Nephron progenitor cell (in vitro differentiated cells): ENCODE measurements around the gene JARID2.

Source experiments
- DNase-seq: peaks from one replicate; pipeline ENCODE4 v3.0.0; 2021
- H3K27ac Mint-ChIP-seq: 2 replicates; pipeline ENCODE4 v1.8.0; 2021; ENCODE audit warnings: mild to moderate bottlenecking, moderate library complexity, mixed read lengths
- H3K27me3 Mint-ChIP-seq: 2 replicates; pipeline ENCODE4 v1.8.0; 2021; ENCODE audit warnings: mild to moderate bottlenecking, low read depth, mixed read lengths; ENCODE audit not compliant: poor library complexity
- H3K36me3 Mint-ChIP-seq: 2 replicates; pipeline ENCODE4 v1.8.0; 2021; ENCODE audit warnings: low read depth, mixed read lengths
- H3K4me1 Mint-ChIP-seq: 2 replicates; pipeline ENCODE4 v1.8.0; 2021; ENCODE audit warnings: mixed read lengths
- H3K4me3 Mint-ChIP-seq: 2 replicates; pipeline ENCODE4 v1.8.0; 2021; ENCODE audit warnings: mild to moderate bottlenecking, moderate library complexity, mixed read lengths
- H3K9me3 Mint-ChIP-seq: 2 replicates; pipeline ENCODE4 v1.8.0; 2021; ENCODE audit warnings: mild to moderate bottlenecking, moderate library complexity, mixed read lengths
- TF ChIP-seq, protein P1 (sequence below): fragments of 200-600 bp; sonication (generic); IDR thresholded peaks from 2 replicates; pipeline ENCODE4 v1.5.0; 2021; ENCODE audit warnings: antibody characterized with exemption

JARID2 gene

GRCh38 chr6:15513131-15513771, 267.4 kb downstream of the JARID2 start:
- Mint-ChIP-seq H3K27me3 (no peaks in the 10 kb centered on the region), H3K9me3 (no peaks in the 10 kb centered on the region), H3K4me1 (peaks cover 48% of the 10 kb centered on the region), H3K27ac (peak overlapping the region; percentile 93), H3K36me3 (peaks cover 77% of the 10 kb centered on the region), H3K4me3 (no peak overlapping the region)
- TF ChIP-seq, protein P1, sequence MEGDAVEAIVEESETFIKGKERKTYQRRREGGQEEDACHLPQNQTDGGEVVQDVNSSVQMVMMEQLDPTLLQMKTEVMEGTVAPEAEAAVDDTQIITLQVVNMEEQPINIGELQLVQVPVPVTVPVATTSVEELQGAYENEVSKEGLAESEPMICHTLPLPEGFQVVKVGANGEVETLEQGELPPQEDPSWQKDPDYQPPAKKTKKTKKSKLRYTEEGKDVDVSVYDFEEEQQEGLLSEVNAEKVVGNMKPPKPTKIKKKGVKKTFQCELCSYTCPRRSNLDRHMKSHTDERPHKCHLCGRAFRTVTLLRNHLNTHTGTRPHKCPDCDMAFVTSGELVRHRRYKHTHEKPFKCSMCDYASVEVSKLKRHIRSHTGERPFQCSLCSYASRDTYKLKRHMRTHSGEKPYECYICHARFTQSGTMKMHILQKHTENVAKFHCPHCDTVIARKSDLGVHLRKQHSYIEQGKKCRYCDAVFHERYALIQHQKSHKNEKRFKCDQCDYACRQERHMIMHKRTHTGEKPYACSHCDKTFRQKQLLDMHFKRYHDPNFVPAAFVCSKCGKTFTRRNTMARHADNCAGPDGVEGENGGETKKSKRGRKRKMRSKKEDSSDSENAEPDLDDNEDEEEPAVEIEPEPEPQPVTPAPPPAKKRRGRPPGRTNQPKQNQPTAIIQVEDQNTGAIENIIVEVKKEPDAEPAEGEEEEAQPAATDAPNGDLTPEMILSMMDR, result no peak
- DNase-seq, result no peak

GRCh38 chr6:15513801-15514711, 268.2 kb downstream of the JARID2 start:
- H3K36me3 Mint-ChIP-seq, result peaks cover 77% of the 10 kb centered on the region
- peaks cover 40% of the 10 kb centered on the region for H3K4me1 Mint-ChIP-seq

GRCh38 chr6:15515226-15515625, 269.4 kb downstream of the JARID2 start:
- no peak for DNase-seq
- no peaks in the 10 kb centered on the region for H3K9me3 Mint-ChIP-seq
- no peak overlapping the region for H3K4me3 Mint-ChIP-seq
- peaks cover 82% of the 10 kb centered on the region for H3K36me3 Mint-ChIP-seq
- H3K4me1 Mint-ChIP-seq, result peaks cover 31% of the 10 kb centered on the region
- H3K27me3 Mint-ChIP-seq, result no peaks in the 10 kb centered on the region
- H3K27ac Mint-ChIP-seq, result no peak overlapping the region
- TF ChIP-seq, protein P1, result no peak

More at GRCh38 chr6:15513801-15514711, 268.2 kb downstream of the JARID2 start:
- Mint-ChIP-seq H3K9me3 (no peaks in the 10 kb centered on the region), H3K27ac (peak overlapping the region; percentile 93), H3K27me3 (no peaks in the 10 kb centered on the region), H3K4me3 (no peak overlapping the region)
- no peak for DNase-seq
- TF ChIP-seq, protein P1, result no peak

DNA sequence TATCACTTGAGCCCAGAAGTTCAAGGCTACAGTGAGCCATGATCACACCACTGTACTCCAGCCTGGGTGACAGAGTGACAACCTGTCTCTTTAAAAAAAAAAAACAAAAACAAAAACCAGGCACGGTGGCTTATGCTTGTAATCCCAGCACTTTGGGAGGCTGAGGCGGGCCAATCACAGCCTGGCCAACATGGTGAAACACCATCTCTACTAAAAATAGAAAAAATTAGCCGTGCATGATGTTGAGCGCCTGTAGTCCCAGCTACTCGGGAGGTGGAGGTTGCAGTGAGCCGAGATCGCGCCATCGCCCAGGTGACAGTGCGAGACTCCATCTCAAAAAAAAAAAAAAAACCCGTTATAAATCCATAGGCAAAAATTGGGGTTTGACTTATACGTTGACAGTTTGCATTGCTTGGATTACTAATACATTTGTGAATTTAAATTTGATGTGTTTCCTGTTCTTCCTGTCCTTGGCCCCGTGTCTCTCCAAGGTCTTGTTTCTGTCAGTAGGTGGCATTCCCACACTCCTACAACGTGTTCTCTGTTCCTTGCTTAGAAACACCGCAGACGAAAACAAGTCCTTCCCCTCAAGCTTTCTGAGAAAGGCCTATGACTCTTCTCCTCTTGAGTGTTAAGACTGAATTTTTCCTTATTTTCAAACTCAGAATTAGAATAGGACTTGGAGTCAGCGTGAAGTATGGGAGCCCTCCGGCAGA, 269.9 kb downstream of the JARID2 start:
- H3K4me1 Mint-ChIP-seq, result peaks cover 26% of the 10 kb centered on the region
- H3K36me3 Mint-ChIP-seq, result peaks cover 88% of the 10 kb centered on the region
- TF ChIP-seq, protein P1, result no peak
- peaks cover 4% of the 10 kb centered on the region for H3K9me3 Mint-ChIP-seq
- no peak overlapping the region for H3K4me3 Mint-ChIP-seq
- DNase-seq, result no peak
- no peaks in the 10 kb centered on the region for H3K27me3 Mint-ChIP-seq
- H3K27ac Mint-ChIP-seq, result no peak overlapping the region

- TF ChIP-seq, protein P1, result no peak
- Mint-ChIP-seq H3K4me3 (no peak overlapping the region), H3K27ac (no peak overlapping the region), H3K9me3 (peaks cover 4% of the 10 kb centered on the region), H3K36me3 (peaks cover 93% of the 10 kb centered on the region), H3K4me1 (peaks cover 26% of the 10 kb centered on the region), H3K27me3 (no peaks in the 10 kb centered on the region)
- DNase-seq, result no peak
Observed at GRCh38 chr6:15516378-15516777, 270.5 kb downstream of the JARID2 start.
